GM21528 (cell line): ENCODE results near the gene NUDT16.
"Not testable (repeated sequence)": the region's sequence is repeated elsewhere in the genome, so short reads cannot be mapped to it uniquely, and the experiment has no call there.

Experiments used
- ATAC-seq: cut with Tn5 transposase; IDR thresholded peaks from one replicate; pipeline ENCODE4 v1.9.1; 2021; ENCODE audit warnings: mild to moderate bottlenecking, moderate library complexity; ENCODE audit not compliant: unreplicated experiment, low FRiP score

NUDT16 gene

DNA sequence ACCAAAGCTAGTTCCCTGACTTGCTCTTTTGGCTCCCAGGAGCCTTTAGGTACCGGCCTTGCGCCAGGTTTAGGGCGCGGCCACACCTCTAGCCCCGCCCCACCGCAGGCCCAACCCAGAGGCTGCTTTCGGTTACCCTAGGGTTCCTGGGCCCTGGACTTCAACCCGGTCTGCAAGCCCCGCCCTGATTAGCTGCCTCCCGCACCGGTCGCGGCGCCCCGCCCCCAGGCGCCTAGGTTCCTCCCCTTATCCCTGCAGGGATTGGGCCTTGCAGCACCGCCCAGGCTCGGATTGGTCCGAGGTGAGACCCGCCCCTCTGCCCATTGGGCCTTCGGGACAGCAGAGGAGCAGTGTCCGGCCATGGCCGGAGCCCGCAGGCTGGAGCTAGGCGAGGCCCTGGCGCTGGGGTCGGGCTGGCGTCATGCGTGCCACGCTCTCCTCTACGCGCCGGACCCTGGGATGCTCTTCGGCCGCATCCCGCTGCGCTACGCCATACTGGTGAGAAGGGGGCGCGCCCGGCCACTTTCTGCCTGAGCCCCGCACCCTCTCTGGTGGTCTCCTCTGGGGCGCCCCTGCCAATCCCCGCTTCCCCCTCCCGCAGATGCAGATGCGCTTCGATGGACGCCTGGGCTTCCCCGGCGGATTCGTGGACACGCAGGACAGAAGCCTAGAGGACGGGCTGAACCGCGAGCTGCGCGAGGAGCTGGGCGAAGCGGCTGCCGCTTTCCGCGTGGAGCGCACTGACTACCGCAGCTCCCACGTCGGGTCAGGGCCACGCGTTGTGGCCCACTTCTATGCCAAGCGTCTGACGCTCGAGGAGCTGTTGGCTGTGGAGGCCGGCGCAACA is at the start of gene NUDT16:
NUDT16 (plus strand) TSS at position 330 of the 847 bp plus-strand sequence; CDS start at position 361, 31 bp downstream.
- ATAC-seq, result peak; percentile 99

DNA sequence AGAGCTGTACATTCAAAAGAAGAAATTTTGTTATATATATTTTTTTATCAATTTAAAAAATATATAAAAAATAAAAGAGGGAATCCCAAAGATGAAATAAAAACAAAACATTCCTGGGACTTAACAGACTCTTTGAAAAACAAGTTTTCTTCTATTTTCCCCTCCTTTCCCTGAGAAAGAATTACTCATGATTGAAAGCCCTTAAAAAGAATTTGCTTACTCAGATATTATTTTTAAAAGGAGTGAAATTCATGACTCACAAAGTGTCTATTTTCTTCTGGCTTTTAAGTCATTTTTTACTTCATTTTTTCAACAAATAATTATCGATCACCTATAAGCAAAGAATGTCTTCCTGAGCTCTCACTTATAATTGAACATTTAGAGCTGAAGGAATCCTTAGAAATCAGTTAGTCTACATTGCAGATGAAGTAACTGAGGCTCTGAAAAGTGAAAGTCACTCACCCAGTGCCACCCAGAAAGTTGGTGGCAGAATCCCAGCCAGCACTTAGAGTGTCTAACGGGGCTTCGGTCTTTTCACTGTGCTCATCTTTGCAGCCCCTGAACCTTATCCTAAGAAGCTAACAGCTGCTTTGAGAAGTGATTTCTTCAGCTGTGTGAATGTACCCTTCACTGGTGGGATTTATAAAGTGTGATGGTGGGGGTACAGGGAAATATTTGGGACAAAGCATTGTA is 42.5 kb upstream of the NUDT16 start:
- no peak for ATAC-seq

- ATAC-seq, result no peak
Measured at GRCh38 chr3:131341761-131342160, 39.8 kb upstream of the NUDT16 start.

GRCh38 chr3:131348911-131349310 is 32.7 kb upstream of the NUDT16 start:
- ATAC-seq, result no peak

- ATAC-seq, result no peak
Measured at GRCh38 chr3:131349454-131349853, 32.1 kb upstream of the NUDT16 start.

DNA sequence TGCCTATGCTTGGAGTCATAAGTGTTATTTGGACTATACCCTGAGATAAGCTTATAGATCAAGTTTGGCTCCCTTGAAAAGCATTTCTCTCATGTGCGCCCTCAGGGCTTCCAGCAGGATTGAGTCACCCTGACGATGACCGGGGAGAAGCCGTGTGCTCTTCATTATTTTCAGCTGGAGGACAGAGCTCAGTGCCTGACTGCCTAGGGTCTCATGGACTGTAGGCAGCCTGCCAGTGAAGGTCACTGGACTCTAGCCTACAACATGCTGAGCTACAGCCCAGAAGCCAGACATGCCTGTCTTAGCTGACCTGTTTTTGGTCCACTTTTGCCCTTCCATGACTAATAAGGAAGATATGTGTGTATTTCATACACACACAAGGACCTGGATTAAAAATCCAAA is 31.6 kb upstream of the NUDT16 start:
- ATAC-seq, result no peak

DNA sequence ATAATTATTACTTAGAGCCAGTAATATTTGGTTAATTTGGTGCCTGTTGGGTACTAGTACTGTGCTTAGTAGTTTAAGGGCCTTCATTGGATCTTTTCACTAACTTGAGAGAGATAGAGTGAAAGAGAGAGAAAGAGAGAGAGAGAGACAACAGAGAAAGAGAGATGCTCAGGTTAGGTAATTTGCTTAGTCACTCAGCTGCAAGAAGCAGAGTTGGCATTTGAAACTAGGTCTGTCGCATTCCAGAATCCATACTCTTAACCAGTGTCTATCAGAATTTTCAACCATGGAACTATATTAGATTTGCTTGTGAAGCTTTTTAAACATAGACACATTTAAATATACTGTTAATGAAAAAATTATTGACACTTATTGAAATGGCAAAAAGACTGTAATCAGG is 31.1 kb upstream of the NUDT16 start:
- ATAC-seq, result no peak

DNA sequence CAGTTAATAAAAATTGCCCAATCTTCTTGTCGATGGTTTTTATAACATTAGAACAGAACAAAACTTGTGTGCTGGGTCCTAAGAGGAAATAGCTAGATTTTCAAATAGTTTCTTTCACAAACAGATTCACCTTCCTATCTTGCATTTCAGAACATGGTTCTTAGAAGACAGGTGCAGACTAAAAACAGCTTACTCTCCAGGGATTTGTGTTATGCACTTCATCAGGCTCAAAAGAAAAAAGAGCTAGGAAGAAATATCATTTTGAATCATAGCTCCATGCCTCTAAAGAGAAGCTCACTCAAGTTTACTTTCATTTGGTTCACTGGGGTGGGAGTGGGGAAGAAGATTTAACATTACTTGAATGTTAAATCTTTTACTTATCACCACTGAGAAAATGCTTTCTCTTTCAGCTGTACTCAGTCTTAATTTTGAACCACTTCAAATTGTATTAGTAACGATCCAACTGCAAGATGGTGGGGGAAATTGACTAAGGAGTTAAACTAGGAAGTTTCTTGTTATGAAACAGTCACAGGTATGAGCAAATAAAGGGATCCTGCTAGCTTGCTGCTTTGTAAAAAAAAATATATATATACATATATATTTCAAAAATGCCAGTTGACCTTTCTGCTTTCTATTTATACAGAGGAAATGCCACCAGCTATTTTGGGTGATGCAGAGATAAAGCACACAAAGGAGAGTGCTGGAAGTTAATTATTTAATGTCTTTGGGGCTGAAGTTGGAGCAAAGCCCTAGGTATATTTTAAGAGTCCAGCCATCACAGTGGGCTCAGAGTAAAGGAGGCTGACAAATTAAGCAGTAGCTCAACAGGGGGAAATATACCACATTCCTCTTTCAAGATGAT is 28.3 kb upstream of the NUDT16 start:
- ATAC-seq, result no peak

GRCh38 chr3:131353986-131354385 is 27.6 kb upstream of the NUDT16 start:
- no peak for ATAC-seq

DNA sequence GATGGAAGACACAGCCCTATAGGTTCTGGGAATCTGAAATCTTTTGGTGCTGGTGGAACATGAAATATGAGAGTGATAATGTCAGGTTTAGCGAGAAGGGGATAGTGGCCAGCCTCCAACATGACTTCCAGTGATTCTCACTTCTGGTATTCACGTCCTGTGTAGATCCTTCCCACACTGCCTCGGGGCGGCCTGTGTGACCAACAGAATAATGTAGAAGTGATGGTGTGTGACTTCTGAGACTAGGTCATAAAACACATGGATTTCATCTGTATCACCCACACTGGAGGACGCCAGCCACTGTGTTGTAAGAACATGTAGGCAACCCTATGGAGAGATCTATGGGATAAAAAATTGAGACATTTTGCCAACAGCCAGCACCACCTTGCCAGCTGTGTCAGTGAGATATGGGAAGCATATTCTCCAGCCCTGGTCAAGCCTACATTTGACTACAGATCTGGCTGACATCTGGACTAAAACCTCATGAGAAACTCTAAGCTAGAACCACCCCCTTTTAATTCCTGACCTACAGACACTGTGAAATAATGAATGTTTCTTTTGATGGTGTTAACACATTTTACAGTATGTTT is 25.5 kb upstream of the NUDT16 start:
- no peak for ATAC-seq

DNA sequence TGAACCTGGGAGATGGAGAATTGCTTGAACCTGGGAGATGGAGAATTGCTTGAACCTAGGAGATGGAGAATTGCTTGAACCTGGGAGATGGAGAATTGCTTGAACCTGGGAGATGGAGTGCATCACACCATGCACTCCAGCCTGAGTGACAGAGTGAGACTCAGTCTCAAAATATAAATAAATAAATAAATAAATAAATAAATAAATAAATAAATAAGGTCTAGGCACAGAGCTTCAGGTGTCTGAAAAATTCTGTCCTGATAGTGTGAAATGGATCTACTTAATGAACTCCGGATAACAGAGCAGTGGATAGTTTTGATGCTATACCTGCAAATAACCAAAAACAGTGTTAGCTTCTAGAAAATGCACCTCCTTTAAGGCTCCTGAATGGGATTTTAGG is 24.3 kb upstream of the NUDT16 start:
- no peak for ATAC-seq

- ATAC-seq, result no peak
Measured at GRCh38 chr3:131360191-131360755, 21.3 kb upstream of the NUDT16 start.

DNA sequence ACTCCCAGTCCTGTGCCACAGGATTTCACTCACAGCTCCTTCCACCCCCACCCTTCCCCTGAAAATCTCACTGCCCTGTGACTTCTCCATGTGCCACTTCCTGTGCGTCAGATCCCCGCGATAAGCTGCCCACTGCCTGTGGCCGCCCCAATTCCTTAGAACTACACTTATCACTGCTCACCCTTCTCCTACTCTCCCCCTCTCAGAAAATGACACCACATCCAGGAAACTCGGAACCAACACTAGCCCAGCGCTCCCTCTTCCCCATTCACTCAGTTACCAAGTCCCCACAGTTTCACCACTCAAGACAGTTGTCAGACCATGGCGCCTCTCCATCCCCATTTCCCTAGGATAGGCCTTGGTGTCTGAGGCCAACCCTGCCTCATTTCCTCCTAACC is 20.5 kb upstream of the NUDT16 start:
- ATAC-seq, result not testable (repeated sequence)

GRCh38 chr3:131361464-131362421 is 19.8 kb upstream of the NUDT16 start:
- no peak for ATAC-seq

DNA sequence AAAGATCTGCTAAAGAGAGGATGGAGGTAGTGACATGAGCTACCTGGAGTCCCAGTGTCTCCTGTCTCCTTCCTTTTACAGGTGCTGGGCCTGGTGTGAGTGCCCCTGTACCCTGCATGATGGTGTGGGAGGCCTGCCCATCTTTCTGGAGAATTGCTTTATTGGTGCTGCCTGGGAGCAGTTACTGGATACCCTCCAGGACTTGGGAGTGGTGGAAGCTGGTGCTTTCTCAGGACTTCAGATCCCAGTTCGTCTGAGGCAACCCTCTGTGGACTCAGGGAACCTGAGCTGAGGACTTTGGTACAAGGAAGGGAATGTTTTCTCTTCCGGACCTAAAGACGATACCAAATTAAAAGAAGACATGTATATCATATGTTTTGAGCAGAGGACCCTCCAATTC is 18.3 kb upstream of the NUDT16 start:
- no peak for ATAC-seq

DNA sequence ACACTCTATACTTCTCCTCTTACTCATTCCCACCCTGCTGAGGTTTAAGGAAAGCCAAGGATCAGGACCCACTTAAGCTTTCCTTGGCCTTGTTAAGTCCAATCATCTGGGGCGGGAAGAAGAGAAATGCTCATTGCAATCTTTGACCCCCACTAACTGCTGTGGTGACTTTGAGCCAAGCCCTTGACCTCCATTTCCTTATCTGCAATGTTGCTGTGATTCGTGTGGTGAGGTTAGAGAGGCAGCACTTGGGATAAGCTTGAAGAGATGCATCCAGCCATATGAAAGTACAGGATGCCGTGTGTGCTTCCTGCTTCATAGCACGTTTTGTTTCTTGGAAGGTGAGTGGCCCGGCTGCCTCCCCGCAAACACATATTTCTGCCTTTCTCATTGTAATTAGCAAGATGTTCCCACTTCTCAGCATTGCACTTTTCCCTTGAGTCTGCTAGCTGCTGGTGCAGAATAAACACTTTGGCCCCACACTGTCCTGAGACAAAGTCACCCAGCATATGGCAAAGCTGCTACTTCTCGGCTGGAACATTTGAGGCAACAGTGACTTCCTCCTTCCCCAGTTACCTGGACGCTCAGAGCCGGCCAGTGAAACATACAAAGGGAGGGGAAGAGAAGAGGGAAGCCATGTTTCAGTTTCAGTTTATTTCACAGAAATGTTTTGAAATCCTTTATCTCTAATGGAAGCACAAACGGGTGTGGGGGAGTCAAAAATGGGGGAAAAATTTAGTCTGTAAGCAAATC is 10.5 kb upstream of the NUDT16 start:
- ATAC-seq, result no peak

DNA sequence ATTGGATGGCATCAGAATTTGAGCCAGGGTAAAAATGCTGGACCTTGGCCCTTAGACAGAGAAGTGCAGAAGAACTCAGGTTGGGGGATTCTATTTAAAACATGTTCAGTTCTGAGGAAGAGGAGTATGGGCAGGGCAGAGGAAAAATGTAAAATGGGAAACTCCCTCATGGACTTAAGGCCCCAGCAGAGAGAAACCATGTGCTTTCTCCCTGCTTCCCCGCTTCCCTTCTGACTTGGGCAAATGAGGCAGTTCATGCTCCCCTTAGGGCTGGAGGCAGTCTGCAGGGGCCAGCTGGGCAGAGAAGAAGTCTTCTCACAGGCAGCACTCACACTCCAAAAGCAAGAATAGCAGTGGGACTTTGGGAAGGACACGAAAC is 9.9 kb upstream of the NUDT16 start:
- no peak for ATAC-seq

DNA sequence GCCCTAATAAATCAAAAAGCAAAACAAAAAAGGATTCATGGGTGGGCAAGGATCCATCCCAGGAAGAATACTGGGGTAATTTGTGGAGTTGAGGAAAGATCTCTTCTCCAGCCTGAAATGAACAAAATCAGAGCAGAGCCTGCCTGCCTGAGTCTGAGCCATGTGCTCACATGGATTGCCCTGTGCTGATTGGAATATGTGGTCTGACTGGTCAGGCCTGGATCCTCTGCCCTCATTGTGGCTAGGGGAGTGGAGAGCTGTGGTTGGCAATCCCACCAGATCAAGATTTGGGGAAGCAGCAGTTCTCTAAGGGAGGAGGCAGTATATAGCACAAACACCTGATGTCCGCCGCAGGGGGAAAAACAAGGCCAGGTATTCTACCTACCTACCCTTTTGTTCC is 6.8 kb upstream of the NUDT16 start:
- no peak for ATAC-seq
